ENCODE data around the gene GH2.
"Not testable (repeated sequence)": the region's sequence is repeated elsewhere in the genome, so short reads cannot be mapped to it uniquely, and the experiment has no call there.

Gene GH2

DNA sequence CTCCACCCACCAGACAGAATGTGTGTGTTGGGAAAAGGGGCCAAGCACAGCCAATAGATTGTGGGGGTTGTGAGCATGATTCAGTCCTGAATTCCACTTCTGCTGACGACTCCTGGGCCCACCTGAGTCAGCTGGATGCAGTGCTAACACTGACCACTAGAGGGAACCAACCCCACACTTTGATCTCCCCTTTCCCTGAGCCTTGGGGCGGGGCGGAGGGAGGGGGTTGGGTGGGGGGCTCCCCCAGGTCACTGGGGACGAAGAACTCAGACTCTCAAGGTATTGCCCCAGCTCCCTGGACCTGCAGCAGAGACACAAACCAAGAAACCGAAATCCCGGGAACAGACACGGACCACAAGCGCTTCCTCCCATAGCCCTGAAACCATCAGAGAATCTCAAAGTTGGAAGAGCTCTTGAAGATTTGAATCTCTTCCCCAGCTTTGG, 29.9 kb upstream of the GH2 start:
- in situ Hi-C loops (cut with HindIII; ENCODE audit: low sequenced_read_pairs) = no loop called here

DNA sequence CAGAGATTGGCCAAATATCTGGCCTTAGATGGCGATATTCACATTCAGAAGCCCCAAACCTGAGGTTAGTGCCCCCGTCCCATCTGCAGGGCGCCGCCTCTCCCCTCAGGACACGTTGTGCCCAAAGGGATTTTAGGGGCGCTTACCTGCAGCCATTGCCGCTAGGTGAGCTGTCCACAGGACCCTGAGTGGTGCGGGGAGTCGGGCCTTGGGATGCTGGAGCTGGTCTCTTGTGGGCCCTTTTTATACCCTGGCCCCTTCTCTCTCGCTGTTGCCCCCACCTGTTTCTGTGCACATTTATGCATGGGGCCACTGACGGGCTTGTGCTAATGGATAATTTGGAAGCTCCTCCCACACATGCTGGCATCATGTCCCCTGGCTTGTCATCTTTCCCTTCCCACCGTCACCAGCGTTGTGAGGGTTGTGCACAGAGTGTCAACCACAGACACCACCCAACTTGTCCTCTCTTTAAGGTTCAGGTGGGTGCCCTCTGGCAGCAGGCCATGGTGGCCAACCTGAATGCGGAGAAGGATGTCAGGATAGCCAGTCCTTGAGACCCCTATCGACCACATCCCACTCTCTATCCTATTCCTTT, 29.4 kb upstream of the GH2 start, which contains the start of gene CSHL1:
Gene CSHL1 (minus strand): TSS at position 218 of the 595 bp plus-strand sequence. CDS start 62 bp downstream, at position 156.
- in situ Hi-C loops (cut with HindIII; ENCODE audit: low sequenced_read_pairs) = no loop called here

DNA sequence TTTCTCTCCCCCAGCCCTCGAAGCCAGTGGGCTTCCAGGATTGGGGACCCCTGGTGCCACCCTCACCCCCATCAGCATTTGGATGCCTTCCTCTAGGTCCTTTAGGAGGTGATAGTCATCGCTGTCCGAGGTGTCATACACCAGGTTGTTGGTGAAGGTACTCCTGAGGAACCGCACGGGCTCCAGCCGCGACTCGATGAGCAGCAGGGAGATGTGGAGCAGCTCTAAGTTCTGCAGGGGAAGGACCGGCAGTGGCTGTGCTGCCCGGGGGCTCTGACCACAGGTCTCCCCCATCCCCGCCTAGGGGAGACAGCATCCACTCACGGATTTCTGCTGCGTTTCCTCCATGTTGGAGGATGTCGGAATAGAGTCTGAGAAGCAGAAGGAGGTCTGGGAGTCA, 28.4 kb upstream of the GH2 start:
- in situ Hi-C loops (cut with HindIII; ENCODE audit: low sequenced_read_pairs) = no loop called here

GRCh38 chr17:63909586-63909985, 27.8 kb upstream of the GH2 start:
- in situ Hi-C loops (cut with HindIII; ENCODE audit: low sequenced_read_pairs) = not testable (repeated sequence)

DNA sequence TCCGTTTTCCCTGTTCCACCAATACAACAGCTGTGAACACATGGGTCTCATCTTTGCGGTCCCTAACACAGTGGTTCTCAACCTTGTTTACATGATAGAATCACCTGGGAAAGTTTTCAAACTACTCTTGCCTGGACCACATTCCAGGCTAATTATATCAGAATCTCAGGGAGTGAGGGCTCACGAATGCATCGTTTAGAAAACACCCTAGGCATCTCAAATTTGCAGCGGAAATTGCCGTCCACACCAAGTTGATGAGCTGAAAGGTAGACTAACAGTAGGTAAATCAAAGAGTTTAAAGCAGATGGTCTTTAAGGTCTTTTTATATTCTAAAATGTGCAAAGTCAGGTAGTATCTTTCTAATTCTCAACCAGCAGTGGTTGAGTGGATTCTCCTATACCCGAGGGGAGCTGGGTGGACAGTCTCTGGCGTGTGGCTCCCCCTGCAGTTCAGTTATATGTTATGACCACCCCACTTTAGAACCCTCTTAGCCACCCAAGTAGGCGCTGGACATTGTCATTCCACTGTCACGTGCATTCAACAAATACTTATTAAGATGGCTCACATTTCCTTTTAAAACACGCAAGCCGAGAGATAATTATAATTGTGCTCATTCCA, 25.5 kb upstream of the GH2 start:
- in situ Hi-C loops (cut with HindIII; ENCODE audit: low sequenced_read_pairs) = not testable (repeated sequence)

- in situ Hi-C loops (cut with HindIII; ENCODE audit: low sequenced_read_pairs) = not testable (repeated sequence)
Measured at GRCh38 chr17:63904796-63905195, 23.1 kb upstream of the GH2 start.

DNA sequence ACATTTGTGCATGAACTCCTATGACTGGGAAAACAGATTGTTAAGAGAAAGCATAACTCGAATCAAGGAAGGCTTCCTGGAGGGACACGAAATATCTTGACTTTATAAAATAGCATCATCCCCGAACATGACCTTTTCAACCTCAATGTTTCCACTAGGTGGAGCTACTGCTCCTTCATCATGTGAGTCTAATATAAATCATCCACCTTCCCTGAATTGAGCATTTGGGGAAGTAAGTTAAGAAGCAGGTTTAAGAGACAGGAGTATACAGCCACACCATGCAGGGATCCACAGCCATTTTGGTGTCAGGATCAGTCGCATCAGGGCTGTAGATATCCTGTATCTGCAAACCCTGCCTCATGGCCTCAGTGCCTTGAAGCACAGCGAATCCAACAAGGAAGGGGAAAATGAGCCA, 22.1 kb upstream of the GH2 start:
- in situ Hi-C loops (cut with HindIII; ENCODE audit: low sequenced_read_pairs) = not testable (repeated sequence)

- in situ Hi-C loops (cut with HindIII; ENCODE audit: low sequenced_read_pairs) = not testable (repeated sequence)
Measured at GRCh38 chr17:63901971-63902370, 20.2 kb upstream of the GH2 start.

DNA sequence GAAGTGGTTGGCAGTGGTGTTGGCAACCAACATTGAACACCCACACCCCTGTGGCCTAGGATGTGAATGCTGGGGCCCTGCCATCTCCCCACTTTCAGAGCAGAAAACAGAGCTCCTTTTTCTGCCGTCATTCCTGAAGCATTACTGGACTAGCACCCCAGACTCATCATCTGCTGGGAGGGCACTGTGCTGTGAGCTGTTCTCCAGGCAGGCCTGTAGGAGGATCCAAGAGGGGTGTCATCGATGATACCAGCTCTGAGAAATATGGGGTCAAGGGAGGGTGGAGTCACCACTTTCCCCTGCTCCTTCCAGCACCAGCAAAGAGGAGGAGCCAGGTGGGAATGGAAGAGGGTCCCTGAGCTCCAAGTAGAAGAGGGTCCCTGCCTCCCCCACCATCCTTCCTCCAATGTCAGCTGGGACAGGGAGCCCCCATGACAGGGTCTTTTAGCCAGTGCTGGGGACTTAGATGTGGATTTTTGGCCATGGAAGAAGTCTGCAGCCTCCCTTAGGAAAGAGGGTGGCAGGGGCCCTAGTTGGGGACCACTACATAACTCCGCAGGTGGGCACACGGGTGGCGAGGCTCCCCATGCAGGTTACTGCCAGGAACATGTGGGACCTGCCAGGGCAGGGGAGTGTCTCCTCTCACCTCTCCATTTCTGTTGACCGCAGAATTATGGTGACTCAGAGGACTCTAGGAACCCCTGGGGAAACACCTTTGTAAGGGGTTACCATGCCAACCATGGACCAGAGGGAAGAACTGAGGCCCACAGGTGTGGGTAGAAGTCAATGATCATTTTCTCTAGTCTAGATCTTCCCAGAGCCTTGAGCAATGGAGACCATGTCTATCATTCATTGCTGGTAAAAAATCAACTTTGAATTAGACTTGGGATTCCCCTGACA, 17.4 kb upstream of the GH2 start:
- in situ Hi-C loops (cut with HindIII; ENCODE audit: low sequenced_read_pairs) = not testable (repeated sequence)

- in situ Hi-C loops (cut with HindIII; ENCODE audit: low sequenced_read_pairs) = not testable (repeated sequence)
Measured at GRCh38 chr17:63896524-63897354, 15.0 kb upstream of the GH2 start, which contains the start of gene CSH1. CSH1 (minus strand) TSS chr17:63896574; CDS start chr17:63896511, 63 bp downstream.

GRCh38 chr17:63894821-63895220, 13.1 kb upstream of the GH2 start:
- in situ Hi-C loops (cut with HindIII; ENCODE audit: low sequenced_read_pairs) = not testable (repeated sequence)

- in situ Hi-C loops (cut with HindIII; ENCODE audit: low sequenced_read_pairs) = not testable (repeated sequence)
Measured at GRCh38 chr17:63894021-63894420, 12.3 kb upstream of the GH2 start.

DNA sequence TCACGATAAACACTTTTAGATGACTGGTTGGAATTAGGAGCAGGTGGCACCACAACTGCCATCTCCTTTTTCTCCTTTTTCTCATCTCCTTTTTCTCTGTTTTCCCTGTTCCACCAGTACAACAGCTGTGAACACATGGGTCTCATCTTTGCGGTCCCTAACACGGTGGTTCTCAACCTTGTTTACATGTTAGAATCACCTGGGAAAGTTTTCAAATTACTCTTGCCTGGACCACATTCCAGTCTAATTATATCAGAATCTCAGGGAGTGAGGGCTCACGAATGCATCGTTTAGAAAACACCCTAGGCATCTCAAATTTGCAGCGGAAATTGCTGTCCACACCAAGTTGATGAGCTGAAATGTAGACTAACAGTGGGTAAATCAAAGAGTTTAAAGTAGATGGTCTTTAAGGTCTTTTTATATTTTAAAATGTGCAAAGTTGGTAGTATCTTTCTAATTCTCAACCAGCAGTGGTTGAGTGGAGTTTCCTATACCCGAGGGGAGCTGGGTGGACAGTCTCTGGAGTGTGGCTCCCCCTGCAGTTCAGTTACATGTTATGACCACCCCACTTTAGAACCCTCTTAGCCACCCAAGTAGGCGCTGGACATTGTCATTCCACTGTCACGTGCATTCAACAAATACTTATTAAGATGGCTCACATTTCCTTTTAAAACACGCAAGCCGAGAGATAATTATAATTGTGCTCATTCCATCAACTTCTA, 10.7 kb upstream of the GH2 start:
- in situ Hi-C loops (cut with HindIII; ENCODE audit: low sequenced_read_pairs) = not testable (repeated sequence)

- in situ Hi-C loops (cut with HindIII; ENCODE audit: low sequenced_read_pairs) = not testable (repeated sequence)
Measured at GRCh38 chr17:63889026-63889848, 7.5 kb upstream of the GH2 start.

DNA sequence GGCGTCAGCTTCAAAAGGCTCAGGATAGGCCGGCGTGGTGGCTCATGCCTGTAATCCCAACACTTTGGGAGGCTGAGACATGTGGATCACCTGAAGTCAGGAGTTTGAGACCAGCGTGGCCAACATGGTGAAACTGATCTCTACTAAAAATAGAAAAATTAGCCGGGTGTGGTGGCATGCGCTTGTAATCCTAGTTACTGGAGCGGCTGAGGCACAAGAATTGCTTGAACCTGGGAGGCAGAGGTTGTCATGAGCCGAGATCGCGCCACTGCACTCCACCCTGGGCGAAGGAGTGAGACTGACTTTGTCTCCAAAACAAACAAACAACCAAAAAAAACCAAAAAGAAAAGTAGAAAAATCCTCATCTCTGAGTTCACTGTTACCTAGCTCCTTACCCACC, 3.4 kb upstream of the GH2 start:
- in situ Hi-C loops (cut with HindIII; ENCODE audit: low sequenced_read_pairs) = not testable (repeated sequence)

DNA sequence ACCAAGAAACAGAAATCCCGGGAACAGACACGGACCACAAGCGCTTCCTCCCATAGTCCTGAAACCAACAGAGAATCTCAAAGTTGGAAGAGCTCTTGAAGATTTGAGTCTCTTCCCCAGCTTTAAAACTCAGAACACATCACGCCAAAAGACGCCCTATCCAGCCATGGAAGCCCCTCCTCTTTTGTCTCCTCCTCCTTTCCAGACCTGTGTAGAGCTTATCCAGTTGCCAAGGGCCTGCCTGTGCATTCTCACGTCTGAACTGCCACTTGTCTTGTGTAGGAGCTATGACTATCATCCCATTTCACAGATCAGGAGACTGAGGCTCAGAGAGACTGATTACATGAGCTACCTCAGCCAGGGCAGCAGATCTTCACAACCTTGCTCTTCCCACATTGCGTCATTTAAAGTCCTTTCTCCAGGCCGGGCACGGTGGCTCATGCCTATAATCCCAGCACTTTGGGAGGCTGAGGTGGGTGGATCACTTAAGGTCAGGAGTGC, 932 bp upstream of the GH2 start:
- in situ Hi-C loops (cut with HindIII; ENCODE audit: low sequenced_read_pairs) = not testable (repeated sequence)

- in situ Hi-C loops (cut with HindIII; ENCODE audit: low sequenced_read_pairs) = not testable (repeated sequence)
Measured at GRCh38 chr17:63881337-63881736, 407 bp downstream of the GH2 start.

GRCh38 chr17:63880706-63881105, 1.0 kb downstream of the GH2 start:
- in situ Hi-C loops (cut with HindIII; ENCODE audit: low sequenced_read_pairs) = no loop called here

DNA sequence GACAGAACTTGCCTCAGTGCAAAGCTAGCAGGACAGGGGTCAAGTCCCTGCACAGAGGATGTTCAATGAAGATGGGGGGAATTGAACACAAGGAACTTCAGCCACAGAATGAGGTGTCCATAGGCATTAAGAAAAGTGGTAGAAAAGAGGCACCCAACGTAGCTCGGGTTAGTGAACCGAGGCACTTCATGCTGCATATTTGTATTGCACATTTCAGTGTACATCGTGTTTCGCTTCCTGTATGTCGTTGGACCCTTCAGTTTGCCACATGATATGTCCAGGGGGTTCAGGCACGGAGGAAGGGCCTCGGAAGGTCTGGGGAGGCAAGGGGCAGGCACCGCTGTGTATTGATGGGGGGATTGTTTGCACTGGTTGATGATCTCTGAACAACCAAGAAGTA, 3.3 kb downstream of the GH2 start:
- in situ Hi-C loops (cut with HindIII; ENCODE audit: low sequenced_read_pairs) = not testable (repeated sequence)
